Neural progenitor cell (in vitro differentiated cells): ENCODE data around the gene EIF1. TPM values are rescaled to one million over a fixed set of nuclear protein-coding genes. Genes with fewer than 3 reads are reported as not detected.

ENCODE experiments used
- DNase-seq: peaks from one replicate; pipeline ENCODE4 v3.0.0-alpha.2; 2016; ENCODE audit warnings: low spot score
- H2AFZ ChIP-seq: fragments of 200-600 bp; sonication (generic); replicated peaks from 2 replicates; pipeline ENCODE4 v1.6.1; 2016; ENCODE audit warnings: antibody characterized with exemption
- H3F3A ChIP-seq: fragments of 200-600 bp; sonication (generic); 2 replicates; pipeline ENCODE4 v1.6.1; 2016; ENCODE audit warnings: antibody characterized with exemption, low read depth
- H3K27ac ChIP-seq: fragments of 200-600 bp; sonication (generic); 2 replicates; pipeline ENCODE4 v1.5.1; 2016; ENCODE audit warnings: mild to moderate bottlenecking
- H3K27me3 ChIP-seq: fragments of 200-600 bp; sonication (generic); 2 replicates; pipeline ENCODE4 v1.6.1; 2016; ENCODE audit warnings: mild to moderate bottlenecking, moderate library complexity
- H3K36me3 ChIP-seq: fragments of 200-600 bp; sonication (generic); 2 replicates; pipeline ENCODE4 v1.5.1; 2016
- H3K4me1 ChIP-seq: fragments of 200-600 bp; sonication (generic); 2 replicates; pipeline ENCODE4 v1.6.1; 2016; ENCODE audit warnings: mixed run types
- H3K4me2 ChIP-seq: fragments of 200-600 bp; sonication (generic); 2 replicates; pipeline ENCODE4 v1.6.1; 2016
- H3K4me3 ChIP-seq: fragments of 200-600 bp; sonication (generic); 2 replicates; pipeline ENCODE4 v1.5.1; 2016
- H3K79me2 ChIP-seq: fragments of 200-600 bp; sonication (generic); 2 replicates; pipeline ENCODE4 v1.6.1; 2016; ENCODE audit warnings: low read depth
- H3K9ac ChIP-seq: fragments of 200-600 bp; sonication (generic); 2 replicates; pipeline ENCODE4 v1.6.1; 2016
- H3K9me3 ChIP-seq: fragments of 200-600 bp; sonication (generic); 2 replicates; pipeline ENCODE4 v1.5.1; 2016; ENCODE audit warnings: low read depth
- H4K20me1 ChIP-seq: fragments of 200-600 bp; sonication (generic); 2 replicates; pipeline ENCODE4 v1.6.1; 2016; ENCODE audit warnings: low read depth
- H3K27ac Mint-ChIP-seq: 3 replicates; pipeline ENCODE4 v1.8.0; 2021; ENCODE audit warnings: mixed read lengths
- H3K27me3 Mint-ChIP-seq: 2 replicates; pipeline ENCODE4 v1.8.0; 2022; ENCODE audit warnings: low read depth, mild to moderate bottlenecking, inconsistent platforms, moderate library complexity, mixed read lengths; ENCODE audit not compliant: insufficient read depth
- H3K36me3 Mint-ChIP-seq: 3 replicates; pipeline ENCODE4 v1.8.0; 2021; ENCODE audit warnings: mixed read lengths
- H3K4me1 Mint-ChIP-seq: 3 replicates; pipeline ENCODE4 v1.8.0; 2021; ENCODE audit warnings: mixed read lengths
- H3K4me3 Mint-ChIP-seq: 3 replicates; pipeline ENCODE4 v1.8.0; 2021; ENCODE audit warnings: mild to moderate bottlenecking, moderate library complexity, mixed read lengths
- H3K9me3 Mint-ChIP-seq: 3 replicates; pipeline ENCODE4 v1.8.0; 2020; ENCODE audit warnings: mixed read lengths
- EZH2 ChIP-seq: fragments of 200-600 bp; sonication (generic); IDR thresholded peaks from 2 replicates; pipeline ENCODE4 v1.6.1; 2017; ENCODE audit warnings: antibody characterized with exemption, mild to moderate bottlenecking, moderate library complexity
- EZH2phosphoT487 ChIP-seq: fragments of 200-600 bp; sonication (generic); IDR thresholded peaks from 2 replicates; pipeline ENCODE4 v1.6.1; 2017; ENCODE audit warnings: antibody characterized with exemption
- total RNA-seq: library from RNA; depleted of rRNA; stranded (reverse); fragments of >200 nt; gene quantifications from 2 replicates; pipeline ENCODE4 v1.2.3, GENCODE V29; 2015; ENCODE audit warnings: low replicate concordance
- TF ChIP-seq, protein P1 (sequence below): fragments of 200-600 bp; sonication (generic); IDR thresholded peaks from 2 replicates; pipeline ENCODE4 v1.5.1; 2017; ENCODE audit warnings: antibody characterized with exemption, mild to moderate bottlenecking

Gene EIF1
- total RNA-seq, 1 donor from 2014 or later: 91.4 TPM

GRCh38 chr17:41652461-41652970 lies 36.2 kb upstream of the EIF1 start:
- Histone ChIP-seq H3K9me3 (no peaks in the 10 kb centered on the region), H3K4me2 (no peak overlapping the region), H3K9ac (no peak overlapping the region), H3K27ac (no peak overlapping the region), H4K20me1 (no peaks in the 10 kb centered on the region), H3K4me1 (peaks cover 13% of the 10 kb centered on the region), H3F3A (peaks cover 8% of the 10 kb centered on the region), H3K4me3 (no peak overlapping the region), H2AFZ (no peak overlapping the region), H3K27me3 (no peaks in the 10 kb centered on the region), H3K79me2 (no peaks in the 10 kb centered on the region), H3K36me3 (no peaks in the 10 kb centered on the region)
- Mint-ChIP-seq H3K4me1 (peaks cover 11% of the 10 kb centered on the region), H3K36me3 (no peaks in the 10 kb centered on the region), H3K27ac (no peak overlapping the region), H3K27me3 (peaks cover 9% of the 10 kb centered on the region), H3K4me3 (no peak overlapping the region), H3K9me3 (no peaks in the 10 kb centered on the region)
- TF ChIP-seq, protein P1, sequence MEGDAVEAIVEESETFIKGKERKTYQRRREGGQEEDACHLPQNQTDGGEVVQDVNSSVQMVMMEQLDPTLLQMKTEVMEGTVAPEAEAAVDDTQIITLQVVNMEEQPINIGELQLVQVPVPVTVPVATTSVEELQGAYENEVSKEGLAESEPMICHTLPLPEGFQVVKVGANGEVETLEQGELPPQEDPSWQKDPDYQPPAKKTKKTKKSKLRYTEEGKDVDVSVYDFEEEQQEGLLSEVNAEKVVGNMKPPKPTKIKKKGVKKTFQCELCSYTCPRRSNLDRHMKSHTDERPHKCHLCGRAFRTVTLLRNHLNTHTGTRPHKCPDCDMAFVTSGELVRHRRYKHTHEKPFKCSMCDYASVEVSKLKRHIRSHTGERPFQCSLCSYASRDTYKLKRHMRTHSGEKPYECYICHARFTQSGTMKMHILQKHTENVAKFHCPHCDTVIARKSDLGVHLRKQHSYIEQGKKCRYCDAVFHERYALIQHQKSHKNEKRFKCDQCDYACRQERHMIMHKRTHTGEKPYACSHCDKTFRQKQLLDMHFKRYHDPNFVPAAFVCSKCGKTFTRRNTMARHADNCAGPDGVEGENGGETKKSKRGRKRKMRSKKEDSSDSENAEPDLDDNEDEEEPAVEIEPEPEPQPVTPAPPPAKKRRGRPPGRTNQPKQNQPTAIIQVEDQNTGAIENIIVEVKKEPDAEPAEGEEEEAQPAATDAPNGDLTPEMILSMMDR: no peak
- no peak for TF ChIP-seq EZH2
- no peak for TF ChIP-seq EZH2phosphoT487
- no peak for DNase-seq

DNA sequence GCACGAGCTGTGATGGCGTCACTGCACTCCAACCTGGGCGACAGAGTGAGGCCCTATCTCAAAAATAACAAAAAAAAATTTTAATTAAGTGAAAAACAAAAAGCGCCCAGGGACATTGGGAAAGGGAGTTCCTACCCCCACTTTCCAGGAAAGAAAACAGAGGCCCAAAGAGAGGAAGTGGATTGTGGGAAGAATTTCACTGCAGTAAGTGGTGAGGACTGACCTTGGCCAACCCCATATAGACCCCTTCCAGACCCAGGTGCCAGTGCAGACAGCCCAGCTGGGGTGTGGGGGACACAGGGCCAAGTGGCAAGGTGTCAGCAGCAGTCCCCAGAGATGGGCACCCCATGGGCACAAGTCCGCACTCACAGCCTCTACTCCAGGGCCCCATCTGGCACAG lies 35.3 kb upstream of the EIF1 start:
- Histone ChIP-seq H3K9ac (no peak overlapping the region), H3F3A (peaks cover 4% of the 10 kb centered on the region), H3K27me3 (no peaks in the 10 kb centered on the region), H3K9me3 (no peaks in the 10 kb centered on the region), H3K27ac (no peak overlapping the region), H2AFZ (no peak overlapping the region), H4K20me1 (no peaks in the 10 kb centered on the region), H3K4me1 (peaks cover 13% of the 10 kb centered on the region), H3K4me3 (no peak overlapping the region), H3K79me2 (no peaks in the 10 kb centered on the region), H3K36me3 (no peaks in the 10 kb centered on the region), H3K4me2 (no peak overlapping the region)
- no peak for DNase-seq
- TF ChIP-seq EZH2: no peak
- TF ChIP-seq EZH2phosphoT487: no peak
- TF ChIP-seq, protein P1: no peak
- Mint-ChIP-seq H3K4me1 (peaks cover 8% of the 10 kb centered on the region), H3K4me3 (no peak overlapping the region), H3K36me3 (no peaks in the 10 kb centered on the region), H3K27ac (no peak overlapping the region), H3K9me3 (no peaks in the 10 kb centered on the region), H3K27me3 (peaks cover 11% of the 10 kb centered on the region)

GRCh38 chr17:41653892-41654677 lies 34.6 kb upstream of the EIF1 start:
- Mint-ChIP-seq H3K27ac (no peak overlapping the region), H3K36me3 (no peaks in the 10 kb centered on the region), H3K4me3 (no peak overlapping the region), H3K27me3 (peaks cover 11% of the 10 kb centered on the region), H3K9me3 (no peaks in the 10 kb centered on the region), H3K4me1 (peaks cover 5% of the 10 kb centered on the region)
- H3K4me1 ChIP-seq: peaks cover 13% of the 10 kb centered on the region
- H3K4me2 ChIP-seq: no peak overlapping the region
- H3K36me3 ChIP-seq: no peaks in the 10 kb centered on the region
- no peaks in the 10 kb centered on the region for H3K79me2 ChIP-seq
- DNase-seq: no peak
- TF ChIP-seq EZH2phosphoT487: no peak
- no peak for TF ChIP-seq EZH2
- TF ChIP-seq, protein P1: no peak
- no peaks in the 10 kb centered on the region for H3F3A ChIP-seq
- H3K9ac ChIP-seq: no peak overlapping the region
- H3K4me3 ChIP-seq: no peak overlapping the region
- no peaks in the 10 kb centered on the region for H4K20me1 ChIP-seq
- no peak overlapping the region for H2AFZ ChIP-seq
- no peaks in the 10 kb centered on the region for H3K27me3 ChIP-seq
- no peaks in the 10 kb centered on the region for H3K9me3 ChIP-seq
- no peak overlapping the region for H3K27ac ChIP-seq
